ENCODE data around the gene MYO3B.

GRCh38 chr2:170267071-170267470, 89.1 kb downstream of the MYO3B start:
- TF ChIP-seq CTCF (IDR thresholded peaks at IDR 0.05; ENCODE audit: low read depth, low read length, poor library complexity, severe bottlenecking) (no peak), EZH2phosphoT487 (IDR thresholded peaks at IDR 0.05; ENCODE audit: borderline replicate concordance, low read length) (no peak)

Measured in DOHH2 (cell line).